AG08396 (cell line): ENCODE data around the gene MYCBP2.
"Not testable (repeated sequence)": the region's sequence is repeated elsewhere in the genome, so short reads cannot be mapped to it uniquely, and the experiment has no call there.

Experiments used
- DNase-seq: peaks from one replicate; pipeline ENCODE4 v3.0.0; 2012; ENCODE audit warnings: low spot score, mixed read lengths

MYCBP2 gene, protein sequence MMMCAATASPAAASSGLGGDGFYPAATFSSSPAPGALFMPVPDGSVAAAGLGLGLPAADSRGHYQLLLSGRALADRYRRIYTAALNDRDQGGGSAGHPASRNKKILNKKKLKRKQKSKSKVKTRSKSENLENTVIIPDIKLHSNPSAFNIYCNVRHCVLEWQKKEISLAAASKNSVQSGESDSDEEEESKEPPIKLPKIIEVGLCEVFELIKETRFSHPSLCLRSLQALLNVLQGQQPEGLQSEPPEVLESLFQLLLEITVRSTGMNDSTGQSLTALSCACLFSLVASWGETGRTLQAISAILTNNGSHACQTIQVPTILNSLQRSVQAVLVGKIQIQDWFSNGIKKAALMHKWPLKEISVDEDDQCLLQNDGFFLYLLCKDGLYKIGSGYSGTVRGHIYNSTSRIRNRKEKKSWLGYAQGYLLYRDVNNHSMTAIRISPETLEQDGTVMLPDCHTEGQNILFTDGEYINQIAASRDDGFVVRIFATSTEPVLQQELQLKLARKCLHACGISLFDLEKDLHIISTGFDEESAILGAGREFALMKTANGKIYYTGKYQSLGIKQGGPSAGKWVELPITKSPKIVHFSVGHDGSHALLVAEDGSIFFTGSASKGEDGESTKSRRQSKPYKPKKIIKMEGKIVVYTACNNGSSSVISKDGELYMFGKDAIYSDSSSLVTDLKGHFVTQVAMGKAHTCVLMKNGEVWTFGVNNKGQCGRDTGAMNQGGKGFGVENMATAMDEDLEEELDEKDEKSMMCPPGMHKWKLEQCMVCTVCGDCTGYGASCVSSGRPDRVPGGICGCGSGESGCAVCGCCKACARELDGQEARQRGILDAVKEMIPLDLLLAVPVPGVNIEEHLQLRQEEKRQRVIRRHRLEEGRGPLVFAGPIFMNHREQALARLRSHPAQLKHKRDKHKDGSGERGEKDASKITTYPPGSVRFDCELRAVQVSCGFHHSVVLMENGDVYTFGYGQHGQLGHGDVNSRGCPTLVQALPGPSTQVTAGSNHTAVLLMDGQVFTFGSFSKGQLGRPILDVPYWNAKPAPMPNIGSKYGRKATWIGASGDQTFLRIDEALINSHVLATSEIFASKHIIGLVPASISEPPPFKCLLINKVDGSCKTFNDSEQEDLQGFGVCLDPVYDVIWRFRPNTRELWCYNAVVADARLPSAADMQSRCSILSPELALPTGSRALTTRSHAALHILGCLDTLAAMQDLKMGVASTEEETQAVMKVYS (N-terminal part only)

DNA sequence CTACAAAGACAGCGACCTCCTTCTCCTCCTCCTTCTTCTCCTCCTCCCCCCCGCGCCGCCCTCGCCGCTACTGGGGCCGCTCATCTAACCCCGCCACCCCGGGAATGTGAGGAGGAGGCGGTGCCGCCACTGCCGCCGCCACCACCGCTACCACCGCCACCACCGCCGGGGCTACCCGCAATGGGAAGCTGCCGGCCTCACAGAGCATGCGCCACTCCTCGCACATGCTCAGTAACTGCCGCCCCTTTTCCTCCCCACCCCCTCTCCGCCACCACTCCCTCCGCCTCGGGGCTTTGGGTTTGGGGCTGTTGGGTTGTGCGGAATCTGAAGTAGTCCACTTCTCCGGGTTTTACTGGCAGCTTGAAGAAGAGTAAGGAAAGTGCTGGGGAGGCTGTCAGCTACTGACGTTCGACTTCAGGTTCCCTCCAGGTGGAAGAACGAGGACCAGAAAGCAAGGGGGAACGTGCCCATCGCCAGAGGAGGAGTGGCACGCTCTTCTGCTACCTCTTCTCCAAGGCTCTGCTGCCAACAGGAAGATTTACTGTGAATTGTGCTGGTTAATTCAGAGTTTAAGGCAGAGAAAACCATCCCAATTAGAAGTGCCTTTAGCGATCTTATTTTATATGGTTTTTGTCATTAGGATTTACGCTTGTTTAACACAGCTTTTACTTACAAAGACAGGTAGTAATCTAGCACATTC, at the start of gene MYCBP2:
TSS of gene MYCBP2 (minus strand) at position 190 of the 700 bp plus-strand sequence. CDS start 319 bp downstream, outside the sequence.
- DNase-seq = peak; percentile 97

- DNase-seq = no peak
Observed at GRCh38 chr13:77375560-77376108, 48.7 kb upstream of the MYCBP2 start.

GRCh38 chr13:77374786-77375185, 47.9 kb upstream of the MYCBP2 start:
- no peak for DNase-seq

GRCh38 chr13:77374339-77374738, 47.4 kb upstream of the MYCBP2 start:
- DNase-seq = no peak

GRCh38 chr13:77373502-77373901, 46.6 kb upstream of the MYCBP2 start:
- DNase-seq = no peak

DNA sequence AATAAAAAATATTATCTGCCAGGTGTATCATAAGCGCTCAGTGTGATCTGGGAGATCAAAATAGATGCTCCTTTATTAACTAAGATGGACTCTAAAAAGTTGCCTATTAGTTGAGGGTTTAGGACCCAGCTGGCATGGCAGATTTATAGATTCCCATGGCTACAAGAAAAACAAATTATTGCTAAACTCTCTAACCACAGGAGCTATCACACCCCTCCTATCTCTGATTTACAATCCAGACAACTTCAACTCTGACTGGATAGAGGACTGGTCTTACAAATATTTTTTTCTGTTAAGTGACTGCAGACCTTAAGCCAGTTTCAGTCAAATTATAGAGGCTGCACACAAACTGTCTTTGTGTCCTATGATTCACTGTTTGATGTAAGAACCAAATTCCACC, 45.4 kb upstream of the MYCBP2 start:
- DNase-seq = no peak

DNA sequence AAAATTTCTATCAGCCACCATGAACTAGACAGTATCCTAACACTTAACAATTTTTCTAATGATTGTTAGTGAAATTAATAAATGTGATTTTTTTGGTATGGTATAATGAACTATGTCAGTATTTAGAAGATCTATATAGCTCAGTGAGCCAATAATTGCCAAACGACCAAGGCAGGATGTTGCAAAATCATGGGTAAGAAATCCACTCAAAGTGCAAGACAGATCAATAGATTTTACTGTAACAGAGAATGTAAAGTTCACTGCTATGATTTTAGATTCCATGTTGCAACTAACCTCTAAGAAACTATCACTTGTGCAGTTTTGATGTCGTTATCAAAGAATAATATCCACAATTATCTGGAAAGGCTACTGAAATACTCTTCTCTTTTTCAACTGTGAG, 44.0 kb upstream of the MYCBP2 start:
- no peak for DNase-seq

GRCh38 chr13:77362166-77362565, 35.3 kb upstream of the MYCBP2 start:
- DNase-seq = no peak

- no peak for DNase-seq
Observed at GRCh38 chr13:77360032-77360685, 33.3 kb upstream of the MYCBP2 start.

DNA sequence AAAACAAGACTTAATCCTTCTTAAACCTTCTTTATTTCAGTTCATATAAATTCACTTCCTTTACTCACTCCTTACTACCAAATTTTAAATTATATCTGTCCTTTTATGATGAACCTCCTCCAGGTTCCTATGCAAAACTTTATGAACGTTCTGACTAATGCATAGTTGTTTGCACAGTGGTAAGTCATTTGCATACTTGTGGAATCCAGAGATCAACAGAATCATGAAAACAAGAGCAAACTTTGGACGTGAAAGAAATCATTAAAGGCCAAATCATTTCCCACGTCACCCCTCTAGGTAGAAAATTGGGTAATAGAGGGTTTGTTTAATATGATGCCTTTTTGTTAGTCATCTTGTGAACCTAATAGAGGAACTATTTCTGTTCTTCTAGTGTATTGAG, 32.3 kb upstream of the MYCBP2 start:
- no peak for DNase-seq

DNA sequence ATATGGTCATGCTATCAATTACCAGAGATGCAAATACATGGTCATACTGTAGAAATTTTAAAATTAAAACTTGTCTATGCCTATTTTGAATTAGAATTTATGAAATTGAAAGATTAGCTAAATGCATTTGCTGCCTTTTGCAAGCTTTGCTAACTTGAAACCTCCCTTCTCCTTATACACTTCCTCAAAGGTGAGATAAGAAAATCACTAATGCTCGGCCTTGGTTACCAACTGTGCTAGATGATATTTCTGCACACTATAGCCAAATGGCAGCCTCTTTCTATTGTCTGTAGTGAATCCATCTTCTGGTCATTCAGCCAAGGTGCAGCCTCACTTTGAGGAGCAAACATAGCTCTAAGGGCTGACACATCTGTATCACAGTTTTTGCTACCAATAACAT, 31.1 kb upstream of the MYCBP2 start:
- no peak for DNase-seq

DNA sequence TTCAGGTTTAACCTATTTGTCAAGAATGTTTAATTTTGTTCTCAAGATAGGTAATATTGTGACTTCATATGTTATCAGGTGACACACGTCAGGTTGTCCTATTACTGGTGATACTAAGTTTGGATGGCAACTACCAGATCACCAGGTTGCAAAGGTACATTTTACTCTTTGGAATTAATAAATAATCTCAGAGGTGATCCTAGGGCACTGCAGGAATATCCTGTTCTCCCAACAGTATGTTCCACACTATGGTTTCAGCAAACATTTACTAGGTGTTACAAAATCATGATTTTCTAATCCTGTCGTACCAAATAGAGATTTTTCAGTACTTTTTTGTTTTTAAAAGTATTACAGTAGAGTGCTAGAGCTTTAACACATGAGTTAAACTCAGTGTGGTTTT, 29.3 kb upstream of the MYCBP2 start:
- DNase-seq = no peak

DNA sequence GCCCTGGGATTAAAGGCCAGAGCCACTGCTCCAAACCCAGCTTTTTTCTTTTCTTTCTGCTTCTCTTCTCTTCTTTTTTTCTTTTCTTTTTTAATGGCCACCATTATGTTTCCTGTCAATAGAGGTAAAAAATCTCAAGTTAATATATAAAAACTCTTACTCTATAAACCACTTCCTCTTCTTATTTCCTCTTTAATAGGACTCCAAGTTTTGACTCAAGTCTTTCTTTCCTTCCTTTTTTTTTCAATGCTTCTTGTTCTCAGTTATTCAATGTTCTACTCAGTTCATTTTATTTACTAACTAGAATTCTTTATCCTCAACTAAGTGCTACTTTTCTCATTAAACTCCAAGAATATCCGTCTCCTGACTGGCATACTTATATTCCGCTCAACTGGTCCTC, 27.1 kb upstream of the MYCBP2 start:
- no peak for DNase-seq

- DNase-seq = no peak
Observed at GRCh38 chr13:77351315-77351714, 24.4 kb upstream of the MYCBP2 start.

DNA sequence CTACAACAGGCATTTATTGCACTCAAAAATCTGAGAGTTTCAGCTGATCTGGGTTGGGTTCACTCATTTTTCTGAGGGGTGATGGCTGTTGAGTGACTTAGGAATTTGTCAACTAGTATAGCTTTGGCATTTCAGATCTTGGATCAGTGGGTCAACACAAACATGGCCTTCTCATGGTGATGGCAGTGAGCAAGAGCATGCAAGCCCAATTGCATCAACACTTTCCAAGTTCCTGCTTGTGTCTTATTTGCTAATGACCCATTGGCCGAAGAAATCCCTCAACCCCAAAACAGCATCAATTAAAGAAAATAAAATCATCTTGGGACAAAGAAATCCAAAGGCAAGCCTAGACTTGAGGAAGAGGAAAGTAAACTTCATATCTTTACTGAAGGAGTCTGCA, 23.9 kb upstream of the MYCBP2 start:
- no peak for DNase-seq

- no peak for DNase-seq
Observed at GRCh38 chr13:77349365-77349764, 22.5 kb upstream of the MYCBP2 start.

DNA sequence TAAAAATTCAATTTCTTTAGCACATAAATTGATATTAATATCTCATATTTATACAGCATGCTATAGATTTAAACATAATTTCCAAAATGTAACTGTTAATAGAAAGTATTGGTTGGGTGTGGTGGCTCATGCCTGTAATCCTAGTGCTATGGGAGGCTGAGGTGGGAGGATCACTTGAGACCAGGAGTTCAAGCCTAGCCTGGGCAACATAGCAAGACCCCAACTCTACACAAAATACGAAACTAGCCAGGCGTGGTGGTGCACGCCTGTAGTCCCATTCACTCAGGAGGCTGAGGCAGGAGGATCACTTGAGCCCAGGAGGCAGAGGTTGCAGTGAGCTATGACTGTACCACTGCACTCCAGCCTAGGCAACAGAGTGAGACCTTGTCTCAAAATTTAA, 20.5 kb upstream of the MYCBP2 start:
- not testable (repeated sequence) for DNase-seq

DNA sequence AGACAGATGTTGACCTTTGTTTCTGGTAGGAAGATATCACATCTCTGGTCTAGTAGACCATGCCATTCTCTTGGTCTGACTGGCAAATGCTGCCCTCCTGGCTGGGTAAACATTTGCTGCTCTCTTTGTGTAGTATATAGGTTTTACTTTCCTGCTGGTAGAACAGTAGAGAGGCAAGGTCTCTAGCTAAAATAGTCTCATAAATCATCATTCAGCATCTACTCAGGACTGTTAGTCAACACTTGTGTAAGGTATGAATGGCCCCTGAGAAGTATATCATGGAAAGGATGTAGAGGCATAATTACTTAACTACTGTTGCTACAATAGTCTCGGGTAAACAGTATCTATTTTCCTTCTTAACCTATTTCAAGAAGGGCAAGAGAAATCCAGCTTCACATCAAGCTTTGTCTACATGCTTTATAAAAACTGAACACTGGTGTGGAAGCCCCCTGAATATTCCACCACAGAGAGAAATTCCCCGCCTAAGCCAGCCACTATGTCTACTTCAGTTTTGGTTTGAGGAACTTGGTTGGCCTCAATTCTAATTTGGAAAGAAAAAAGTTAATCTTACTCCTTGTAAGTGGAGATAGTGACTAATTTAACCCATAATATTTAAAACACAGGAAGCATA, 18.4 kb upstream of the MYCBP2 start:
- no peak for DNase-seq

DNA sequence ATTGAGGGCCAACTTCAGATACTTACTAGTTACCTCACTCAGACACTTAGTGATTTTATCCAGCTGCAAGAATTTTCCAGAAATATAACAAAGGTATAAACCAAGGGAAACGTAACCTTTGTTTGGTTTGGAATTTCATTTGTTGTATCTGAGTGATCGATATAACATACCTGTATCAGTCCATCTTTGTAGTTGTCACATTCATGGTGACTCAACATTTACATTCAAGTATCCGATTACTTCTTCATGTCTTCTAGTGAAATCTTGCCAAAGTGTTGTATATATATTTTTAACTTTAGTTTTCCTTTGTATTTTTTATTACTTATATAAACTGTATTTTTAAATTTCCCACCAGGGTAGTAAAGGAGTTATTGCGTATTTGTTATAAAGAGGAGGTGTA, 16.9 kb upstream of the MYCBP2 start:
- DNase-seq = no peak

- DNase-seq = no peak
Observed at GRCh38 chr13:77339408-77339807, 12.5 kb upstream of the MYCBP2 start.
